ENCODE measurements around the gene ZNF630. TPM values are rescaled to one million over a fixed set of nuclear protein-coding genes. Genes with fewer than 3 reads are reported as not detected.

ZNF630 gene
- total RNA-seq, 1 donor from 2014 or later, result 3.2 TPM

Other genes with a start within 250 kb of the ZNF630 start
- gene ZNF81, start 234.7 kb downstream of the ZNF630 start, total RNA-seq, result 10.0 TPM
- 5.0 TPM for gene ZNF182, start 67.7 kb downstream of the ZNF630 start, total RNA-seq
- not detected for gene SPACA5, start 64.7 kb downstream of the ZNF630 start, total RNA-seq
- gene SPACA5B, start 59.0 kb upstream of the ZNF630 start, total RNA-seq, result not detected
- gene SSX5, start 125.2 kb upstream of the ZNF630 start, total RNA-seq, result not detected
- gene SSX1, start 183.8 kb upstream of the ZNF630 start, total RNA-seq, result not detected